ENCODE data around the gene TRMT44. TPM values are rescaled to one million over a fixed set of nuclear protein-coding genes. Genes with fewer than 3 reads are reported as not detected.

The TRMT44 gene
- 10 to 100 TPM; 14.2 to 15.5 TPM for total RNA-seq
- long read RNA-seq, donor 1, partial matches to known transcripts, result 1 of 3 reads
- long read RNA-seq, donor 1, other reads (novel, unspliced or antisense), result 1 of 3 reads
- long read RNA-seq, donor 2, partial matches to known transcripts, result 0 of 2 reads
- long read RNA-seq, donor 2, other reads (novel, unspliced or antisense), result 1 of 2 reads

GRCh38 chr4:8440492-8441311 is at the start of gene TRMT44, which contains the start of gene ACOX3:
Gene TRMT44 (plus strand): TSS chr4:8440777. CDS start chr4:8440823, 46 bp downstream.
Gene ACOX3 (minus strand): TSS chr4:8440723. CDS start chr4:8416521, 24,202 bp downstream.
- intact Hi-C loops (cut with DNase I), result no loop called here
- peak; percentile 97 for DNase-seq (ENCODE audit: low spot score)

- intact Hi-C loops (cut with DNase I), result loop anchor here in 1 of 2 donors (10.0 kb wide), 1 partner anchor 66 kb away; no protein-coding TSS in a partner anchor
Observed at GRCh38 chr4:8391071-8391470, 49.5 kb upstream of the TRMT44 start.

GRCh38 chr4:8391972-8392371 is 48.6 kb upstream of the TRMT44 start:
- DNase-seq (ENCODE audit: low spot score), result no peak
- intact Hi-C loops (cut with DNase I), result loop anchor here in 1 of 2 donors (10.0 kb wide), 1 partner anchor 67 kb away; no protein-coding TSS in a partner anchor

More at GRCh38 chr4:8391071-8391470, 49.5 kb upstream of the TRMT44 start:
- no peak for DNase-seq (ENCODE audit: low spot score)

GRCh38 chr4:8392591-8393190 is 47.9 kb upstream of the TRMT44 start:
- no peak for DNase-seq (ENCODE audit: low spot score)
- intact Hi-C loops (cut with DNase I), result loop anchor here in 1 of 2 donors (10.0 kb wide), 1 partner anchor 68 kb away; no protein-coding TSS in a partner anchor

GRCh38 chr4:8393593-8394038 is 47.0 kb upstream of the TRMT44 start:
- intact Hi-C loops (cut with DNase I), result loop anchor here in 1 of 2 donors (10.0 kb wide), 1 partner anchor 69 kb away; no protein-coding TSS in a partner anchor
- no peak for DNase-seq (ENCODE audit: low spot score)

GRCh38 chr4:8394061-8394519 is 46.5 kb upstream of the TRMT44 start:
- DNase-seq (ENCODE audit: low spot score), result peak; percentile 89
- intact Hi-C loops (cut with DNase I), result loop anchor here in 1 of 2 donors (10.0 kb wide), 1 partner anchor 69 kb away; no protein-coding TSS in a partner anchor

GRCh38 chr4:8394806-8395205 is 45.8 kb upstream of the TRMT44 start:
- DNase-seq (ENCODE audit: low spot score), result no peak
- intact Hi-C loops (cut with DNase I), result loop anchor here in 1 of 2 donors (10.0 kb wide), 1 partner anchor 70 kb away; no protein-coding TSS in a partner anchor

GRCh38 chr4:8395504-8396296 is 44.9 kb upstream of the TRMT44 start:
- DNase-seq (ENCODE audit: low spot score), result no peak
- intact Hi-C loops (cut with DNase I), result loop anchor here in 1 of 2 donors (10.0 kb wide), 1 partner anchor 71 kb away; no protein-coding TSS in a partner anchor

- no peak for DNase-seq (ENCODE audit: low spot score)
- intact Hi-C loops (cut with DNase I), result loop anchor here in 1 of 2 donors (10.0 kb wide), 1 partner anchor 72 kb away; no protein-coding TSS in a partner anchor
Observed at GRCh38 chr4:8396762-8397406, 43.7 kb upstream of the TRMT44 start.

GRCh38 chr4:8398347-8398746 is 42.2 kb upstream of the TRMT44 start:
- no peak for DNase-seq (ENCODE audit: low spot score)
- intact Hi-C loops (cut with DNase I), result loop anchor here in 1 of 2 donors (10.0 kb wide), 1 partner anchor 74 kb away; no protein-coding TSS in a partner anchor

GRCh38 chr4:8399298-8399697 is 41.3 kb upstream of the TRMT44 start:
- DNase-seq (ENCODE audit: low spot score), result no peak
- intact Hi-C loops (cut with DNase I), result loop anchor here in 1 of 2 donors (10.0 kb wide), 1 partner anchor 74 kb away; no protein-coding TSS in a partner anchor

- intact Hi-C loops (cut with DNase I), result loop anchor here (10.0 kb wide), 2 partner anchors 126 to 226 kb away; no protein-coding TSS in a partner anchor
- DNase-seq (ENCODE audit: low spot score), result no peak
Observed at GRCh38 chr4:8400632-8401325, 39.8 kb upstream of the TRMT44 start.

- DNase-seq (ENCODE audit: low spot score), result peak; percentile 73
Observed at GRCh38 chr4:8401665-8402064, 38.9 kb upstream of the TRMT44 start.

GRCh38 chr4:8402181-8402597 is 38.4 kb upstream of the TRMT44 start:
- peak; percentile 84 for DNase-seq (ENCODE audit: low spot score)
- intact Hi-C loops (cut with DNase I), result loop anchor here (2.0 to 10.0 kb wide), 3 partner anchors 127 to 227 kb away; no protein-coding TSS in a partner anchor

More at GRCh38 chr4:8401665-8402064, 38.9 kb upstream of the TRMT44 start:
- intact Hi-C loops (cut with DNase I), result loop anchor here (2.0 to 10.0 kb wide), 3 partner anchors 127 to 227 kb away; no protein-coding TSS in a partner anchor

GRCh38 chr4:8402640-8403039 is 37.9 kb upstream of the TRMT44 start:
- peak; percentile 87 for DNase-seq (ENCODE audit: low spot score)
- intact Hi-C loops (cut with DNase I), result loop anchor here (1.0 to 10.0 kb wide), 4 partner anchors 128 to 228 kb away; no protein-coding TSS in a partner anchor

- DNase-seq (ENCODE audit: low spot score), result peak; percentile 96
- intact Hi-C loops (cut with DNase I), result loop anchor here (1.0 to 10.0 kb wide), 4 partner anchors 128 to 228 kb away; no protein-coding TSS in a partner anchor
Observed at GRCh38 chr4:8403173-8403753, 37.3 kb upstream of the TRMT44 start.
